HUES64 (cell line): ENCODE data around the gene NHSL2.
A peak's percentile ranks its signal among the peaks of the same experiment; 100 is the strongest.

Source experiments
- H3K27ac ChIP-seq: 2 replicates; pipeline ENCODE4 v1.7.0; 2013; ENCODE audit warnings: low read depth, low read length, inconsistent platforms
- H3K27me3 ChIP-seq: 2 replicates; pipeline ENCODE4 v1.6.1; 2013; ENCODE audit warnings: mild to moderate bottlenecking, low read length; ENCODE audit not compliant: insufficient read depth
- H3K36me3 ChIP-seq: 2 replicates; pipeline ENCODE4 v1.6.1; 2013; ENCODE audit warnings: mild to moderate bottlenecking, low read length; ENCODE audit not compliant: insufficient read depth
- H3K4me1 ChIP-seq: 2 replicates; pipeline ENCODE4 v1.6.1; 2013; ENCODE audit warnings: mild to moderate bottlenecking, low read length, moderate library complexity; ENCODE audit not compliant: insufficient read depth
- H3K4me3 ChIP-seq: 2 replicates; pipeline ENCODE4 v1.5.1; 2013; ENCODE audit warnings: mild to moderate bottlenecking, low read length, moderate library complexity
- H3K9ac ChIP-seq: 2 replicates; pipeline ENCODE4 v1.6.1; 2013; ENCODE audit warnings: mild to moderate bottlenecking, low read depth, low read length
- H3K9me3 ChIP-seq: 2 replicates; pipeline ENCODE4 v1.6.1; 2013; ENCODE audit warnings: low read depth, low read length; ENCODE audit not compliant: insufficient read depth
- WGBS: fragments of 150-250, 120-280 bp; methylation state at CpG from one replicate; pipeline ENCODE4 v1.1.7; 2013; ENCODE audit warnings: missing lambda C conversion rate; 5-methylcytosine and 5-hydroxymethylcytosine counted together

NHSL2 gene

DNA sequence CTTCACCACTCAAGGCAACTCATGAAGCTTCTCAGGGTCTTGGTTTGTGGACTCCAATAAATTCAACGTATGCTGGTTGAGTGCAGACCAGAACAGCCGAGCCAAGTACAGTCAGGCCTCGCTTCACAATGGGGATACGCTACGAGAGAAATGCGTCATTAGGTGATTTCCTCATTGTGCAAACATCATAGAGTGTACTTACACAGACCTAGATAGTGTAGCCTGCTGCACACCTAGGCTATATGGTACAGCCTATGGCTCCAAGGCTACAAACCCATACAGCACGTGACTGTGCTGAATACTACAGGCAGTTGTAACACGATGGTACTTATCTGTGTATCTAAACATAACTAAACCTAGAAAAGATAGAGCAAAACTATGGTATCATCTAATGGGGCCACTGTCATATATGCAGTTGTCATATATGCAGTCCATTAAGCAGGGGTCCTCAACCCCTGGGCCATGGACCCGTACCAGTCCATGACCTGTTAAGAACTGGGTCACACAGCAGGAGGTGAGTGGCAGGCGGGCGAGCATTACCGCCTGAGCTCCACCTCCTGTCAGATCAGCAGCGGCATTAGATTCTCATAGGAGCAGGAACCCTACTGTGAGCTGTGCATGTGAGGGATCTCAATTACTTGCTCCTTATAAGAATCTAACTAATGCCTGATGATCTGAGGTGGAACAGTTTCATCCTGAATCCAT, 189.6 kb downstream of the NHSL2 start:
- WGBS = 83% methylated on average over 12 of the region's 13 CpGs
- H3K4me1 ChIP-seq = peaks cover 9% of the 10 kb centered on the region; the same call in 1 of the 2 replicates
- no peak overlapping the region for H3K9ac ChIP-seq
- no peaks in the 10 kb centered on the region for H3K9me3 ChIP-seq
- H3K4me3 ChIP-seq = no peak overlapping the region
- no peak overlapping the region for H3K27ac ChIP-seq
- no peaks in the 10 kb centered on the region for H3K36me3 ChIP-seq
- no peaks in the 10 kb centered on the region for H3K27me3 ChIP-seq

DNA sequence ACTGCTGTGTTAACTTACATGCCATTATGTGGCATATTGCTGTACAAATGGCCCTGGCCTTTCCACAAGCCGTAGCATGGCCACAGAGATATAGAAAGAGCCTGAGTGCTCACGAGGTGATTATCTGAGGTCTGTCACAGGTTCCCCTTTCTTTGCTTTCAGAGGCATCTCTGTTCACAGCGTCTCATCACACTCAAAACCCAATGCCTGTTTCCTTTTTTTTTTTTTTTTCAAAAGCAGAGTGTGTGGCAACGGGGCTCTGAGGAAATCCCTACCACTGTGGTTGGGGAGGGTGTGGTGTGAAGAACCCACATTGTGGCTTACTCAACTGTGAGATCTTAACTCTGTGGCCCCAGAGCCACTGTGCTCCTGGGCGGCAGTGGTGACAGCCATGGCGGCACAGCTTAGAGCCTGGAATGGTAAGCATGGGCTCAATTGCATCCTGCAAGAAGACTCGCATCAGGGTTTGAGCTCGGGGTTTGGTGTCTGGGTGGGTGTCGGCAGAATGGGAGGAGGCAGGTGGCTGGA, 190.2 kb downstream of the NHSL2 start:
- Histone ChIP-seq H3K4me3 (no peak overlapping the region), H3K4me1 (peaks cover 9% of the 10 kb centered on the region; the same call in 1 of the 2 replicates), H3K9ac (no peak overlapping the region), H3K36me3 (no peaks in the 10 kb centered on the region), H3K9me3 (no peaks in the 10 kb centered on the region), H3K27ac (peak overlapping the region; percentile 75; the same call in 1 of the 2 replicates), H3K27me3 (no peaks in the 10 kb centered on the region)
- 85% methylated on average over 9 of the region's 9 CpGs for WGBS

DNA sequence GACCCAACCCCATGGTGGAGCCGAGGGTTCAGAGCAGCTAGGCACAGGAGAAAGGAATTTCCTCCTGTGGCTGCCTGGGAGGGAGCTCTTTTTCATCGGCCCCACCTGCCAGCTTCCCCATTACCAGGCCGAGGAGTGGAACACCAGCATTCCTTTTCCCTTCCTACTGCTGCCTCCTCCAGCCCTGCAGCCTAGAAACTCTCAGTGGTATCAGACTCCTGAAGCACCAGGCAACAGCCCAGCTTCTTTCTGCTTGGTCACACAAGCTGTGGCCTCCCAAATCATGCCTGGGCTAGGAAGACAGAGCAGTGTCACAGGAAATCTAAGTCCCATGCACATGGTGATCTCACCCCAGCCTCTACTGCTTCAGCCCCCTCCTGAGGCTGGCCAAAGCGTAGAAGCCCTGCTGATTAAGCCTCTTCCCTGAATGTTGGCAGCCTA, 191.0 kb downstream of the NHSL2 start:
- WGBS = 32% methylated on average over 4 of the region's 4 CpGs
- H3K9ac ChIP-seq = no peak overlapping the region
- H3K9me3 ChIP-seq = no peaks in the 10 kb centered on the region
- peak overlapping the region; percentile 75 for H3K27ac ChIP-seq
- peaks cover 9% of the 10 kb centered on the region; the same call in 1 of the 2 replicates for H3K4me1 ChIP-seq
- H3K4me3 ChIP-seq = no peak overlapping the region
- H3K36me3 ChIP-seq = no peaks in the 10 kb centered on the region
- no peaks in the 10 kb centered on the region for H3K27me3 ChIP-seq

DNA sequence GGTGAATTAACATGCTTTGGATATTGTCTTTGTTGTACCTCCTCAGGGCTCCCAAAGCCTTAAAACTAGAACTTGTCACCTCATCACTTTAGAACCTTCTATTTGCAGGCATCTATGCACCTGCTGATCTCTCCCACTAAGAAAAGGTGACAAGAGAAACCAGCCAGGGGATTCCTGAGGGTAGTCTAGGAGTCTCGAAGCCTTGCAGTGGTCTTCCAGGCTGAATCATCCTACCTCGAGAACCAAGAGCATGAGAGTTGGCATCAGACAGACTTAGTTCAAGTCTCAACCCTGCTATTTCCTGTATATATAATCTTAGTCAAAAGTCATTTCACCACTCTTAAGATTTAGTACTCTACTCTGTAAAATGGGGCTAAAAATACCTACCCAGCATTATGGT, 191.5 kb downstream of the NHSL2 start:
- WGBS = 90% methylated on average over 2 of the region's 2 CpGs
- Histone ChIP-seq H3K9ac (no peak overlapping the region), H3K4me3 (no peak overlapping the region), H3K4me1 (peaks cover 9% of the 10 kb centered on the region; the same call in 1 of the 2 replicates), H3K27ac (peak overlapping the region; percentile 75; the same call in 1 of the 2 replicates), H3K36me3 (no peaks in the 10 kb centered on the region), H3K27me3 (no peaks in the 10 kb centered on the region), H3K9me3 (no peaks in the 10 kb centered on the region)

DNA sequence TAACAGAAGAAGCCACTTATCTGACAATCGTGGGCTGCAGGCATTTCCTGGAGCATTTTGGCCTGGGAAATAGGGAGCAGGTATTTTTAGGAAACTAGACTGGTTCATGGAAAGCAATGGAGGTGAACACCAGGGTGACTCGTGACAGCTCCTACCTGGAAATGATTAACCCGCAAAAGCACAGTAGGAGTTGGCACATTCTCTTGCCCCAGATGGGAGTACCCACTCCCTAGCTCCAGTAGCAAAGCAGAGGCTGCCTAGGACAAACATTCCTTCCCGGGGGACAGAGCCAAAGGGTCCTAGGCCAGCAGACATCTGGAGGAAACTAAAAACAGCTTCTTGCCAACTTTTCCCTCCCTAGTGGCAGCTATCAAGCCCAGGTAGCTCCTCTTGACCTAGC, 192.1 kb downstream of the NHSL2 start:
- peaks cover 9% of the 10 kb centered on the region; the same call in 1 of the 2 replicates for H3K4me1 ChIP-seq
- H3K9ac ChIP-seq = no peak overlapping the region
- 89% methylated on average over 4 of the region's 4 CpGs for WGBS
- no peaks in the 10 kb centered on the region for H3K9me3 ChIP-seq
- no peaks in the 10 kb centered on the region for H3K27me3 ChIP-seq
- no peak overlapping the region for H3K27ac ChIP-seq
- no peaks in the 10 kb centered on the region for H3K36me3 ChIP-seq
- no peak overlapping the region for H3K4me3 ChIP-seq

DNA sequence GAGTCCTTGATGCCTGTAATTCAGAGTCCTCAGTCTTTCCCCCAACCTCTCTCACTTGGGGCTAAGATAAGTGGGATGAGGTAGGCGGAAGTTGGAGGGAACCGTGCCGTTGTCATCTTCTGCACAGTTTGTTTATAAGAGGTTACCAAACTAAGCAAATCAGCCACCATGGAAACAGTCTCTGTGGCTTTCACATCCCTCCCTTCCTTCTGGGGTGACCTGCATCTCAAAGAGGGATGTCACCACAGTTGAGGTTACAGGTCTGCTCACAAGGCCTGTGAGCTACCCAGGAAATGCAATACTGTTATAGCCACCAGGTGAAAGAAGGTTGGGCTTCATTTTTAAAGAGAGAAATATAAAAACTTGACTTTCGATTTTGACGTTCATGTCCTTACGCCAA, 194.8 kb downstream of the NHSL2 start:
- no peaks in the 10 kb centered on the region for H3K36me3 ChIP-seq
- H3K4me3 ChIP-seq = no peak overlapping the region
- H3K9ac ChIP-seq = no peak overlapping the region
- H3K27ac ChIP-seq = no peak overlapping the region
- H3K9me3 ChIP-seq = no peaks in the 10 kb centered on the region
- H3K27me3 ChIP-seq = no peaks in the 10 kb centered on the region
- 97% methylated on average over 3 of the region's 6 CpGs for WGBS
- peaks cover 3% of the 10 kb centered on the region; the same call in 1 of the 2 replicates for H3K4me1 ChIP-seq

DNA sequence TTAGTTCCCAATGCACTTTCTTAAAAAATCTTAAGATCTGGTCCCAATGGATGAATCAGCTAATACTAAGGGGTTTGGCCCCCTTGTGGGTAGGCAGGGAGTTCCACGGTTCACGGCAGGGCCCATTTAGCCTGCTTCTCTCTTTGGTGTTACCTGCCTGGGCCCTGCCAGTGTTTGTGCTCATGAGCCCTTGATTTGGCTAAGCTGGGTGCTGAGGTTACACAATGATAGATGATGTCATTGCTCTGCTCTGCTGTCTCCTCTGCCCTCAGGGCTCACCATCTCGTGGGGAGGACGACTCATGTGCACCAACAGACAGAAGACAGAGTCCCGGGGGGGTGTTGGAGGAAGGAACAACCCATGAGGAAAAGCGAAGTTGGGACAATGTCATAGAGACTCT, 196.7 kb downstream of the NHSL2 start:
- Histone ChIP-seq H3K4me1 (no peaks in the 10 kb centered on the region), H3K9me3 (no peaks in the 10 kb centered on the region), H3K9ac (no peak overlapping the region), H3K27me3 (no peaks in the 10 kb centered on the region), H3K4me3 (no peak overlapping the region), H3K27ac (no peak overlapping the region), H3K36me3 (no peaks in the 10 kb centered on the region)
- 84% methylated on average over 6 of the region's 6 CpGs for WGBS

DNA sequence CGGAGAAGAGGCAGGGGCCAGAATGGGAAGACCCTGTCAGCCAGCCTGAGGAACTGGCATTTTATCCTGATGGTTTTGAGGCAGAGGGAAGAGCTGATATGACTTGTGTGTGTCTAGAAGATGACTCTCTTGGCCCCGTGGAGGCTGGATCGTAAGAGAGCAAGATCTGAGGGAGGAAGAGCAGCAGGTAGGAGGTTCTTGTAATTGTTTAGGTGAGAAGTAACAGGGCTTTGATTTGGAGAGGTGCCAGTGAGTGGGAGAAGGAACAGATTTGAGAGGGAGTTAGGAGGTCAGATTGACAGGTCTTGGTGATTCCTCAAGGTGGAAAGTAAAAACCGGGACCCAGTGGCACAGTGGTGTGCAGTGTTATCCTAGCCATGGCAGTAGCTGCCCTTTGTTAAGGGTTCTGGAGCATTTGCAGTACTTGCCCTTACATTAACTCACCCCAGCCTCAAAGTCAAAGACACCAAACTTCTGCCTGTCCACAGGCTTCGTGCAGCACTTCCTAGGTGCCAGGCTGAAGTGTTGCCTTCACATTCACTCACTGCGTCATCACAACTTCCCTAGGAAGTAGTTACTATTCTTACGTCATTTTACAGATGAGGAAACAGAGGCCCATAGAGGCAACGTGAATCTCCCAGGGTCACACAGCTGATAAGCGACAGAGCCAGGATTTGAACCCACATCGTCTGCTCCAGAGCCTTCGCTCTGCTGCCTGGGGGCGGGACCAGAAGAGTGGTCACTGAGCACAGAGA, 197.4 kb downstream of the NHSL2 start:
- 96% methylated on average over 12 of the region's 12 CpGs for WGBS
- no peaks in the 10 kb centered on the region for H3K9me3 ChIP-seq

DNA sequence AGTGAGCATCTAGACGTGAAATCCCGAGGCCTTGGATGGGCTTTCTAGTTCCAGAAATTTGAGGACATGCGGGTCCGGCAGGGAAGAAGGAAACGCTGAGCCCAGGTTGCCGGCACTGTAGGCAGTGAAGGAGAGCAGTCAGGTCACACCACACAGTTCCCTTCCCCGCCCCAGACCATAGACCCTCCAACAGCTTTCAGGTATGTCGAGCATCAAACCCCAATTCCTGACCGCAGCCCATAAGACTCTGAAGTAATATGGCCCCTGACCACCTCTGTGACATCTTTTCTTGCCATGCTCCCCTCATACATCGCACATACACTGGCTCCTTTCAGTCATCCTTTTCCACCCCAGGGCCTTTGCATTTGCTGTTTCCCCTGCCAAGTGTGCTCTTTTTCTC, 198.0 kb downstream of the NHSL2 start:
- no peaks in the 10 kb centered on the region for H3K36me3 ChIP-seq
- no peaks in the 10 kb centered on the region for H3K4me1 ChIP-seq
- H3K9ac ChIP-seq = no peak overlapping the region
- no peak overlapping the region for H3K4me3 ChIP-seq
- no peak overlapping the region for H3K27ac ChIP-seq
- no peaks in the 10 kb centered on the region for H3K27me3 ChIP-seq
- WGBS = 94% methylated on average over 10 of the region's 10 CpGs
- no peaks in the 10 kb centered on the region for H3K9me3 ChIP-seq

More for the DNA sequence above, 197.4 kb downstream of the NHSL2 start:
- H3K27me3 ChIP-seq = no peaks in the 10 kb centered on the region
- H3K27ac ChIP-seq = no peak overlapping the region
- H3K4me3 ChIP-seq = no peak overlapping the region
- H3K36me3 ChIP-seq = no peaks in the 10 kb centered on the region
- no peak overlapping the region for H3K9ac ChIP-seq
- no peaks in the 10 kb centered on the region for H3K4me1 ChIP-seq

DNA sequence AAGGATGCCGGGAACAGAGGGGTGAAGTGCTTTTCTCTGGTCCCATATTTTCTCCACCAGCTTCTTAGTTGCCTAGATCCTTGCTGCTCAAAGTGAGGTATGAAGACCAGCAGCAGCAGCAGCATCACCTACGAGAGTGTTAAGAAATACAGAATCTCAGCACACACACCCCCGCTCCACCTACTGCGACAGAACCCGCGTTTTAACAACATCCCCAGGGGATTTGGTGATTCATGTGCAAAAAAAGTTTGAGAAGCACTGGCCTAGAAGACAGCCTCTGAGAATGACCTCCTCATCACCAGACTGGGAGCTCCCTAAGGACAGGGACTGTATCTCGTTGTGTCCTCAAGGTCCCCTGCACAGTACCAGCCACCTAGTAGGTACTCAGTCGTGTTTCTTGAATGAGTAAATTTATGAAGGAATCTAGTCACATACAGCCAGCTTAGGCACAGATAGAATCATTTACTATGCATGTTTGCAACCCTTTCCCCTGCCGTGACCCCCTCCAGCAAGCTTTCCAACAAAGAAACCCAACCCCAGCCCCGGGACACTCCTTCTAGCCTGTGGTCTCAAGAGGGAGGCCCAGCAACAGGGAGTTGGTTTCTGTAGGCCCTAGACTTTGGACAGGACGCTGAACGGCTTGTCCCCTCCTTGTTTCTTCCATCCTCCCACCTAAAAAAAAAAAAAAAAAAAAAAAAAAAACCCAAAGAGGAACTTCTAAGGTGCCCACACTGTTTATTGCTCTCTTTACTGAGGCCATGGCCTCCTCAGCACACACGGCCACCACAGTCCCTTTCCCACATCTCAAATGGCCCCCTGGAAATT, 199.6 kb downstream of the NHSL2 start:
- 61% methylated on average over 13 of the region's 13 CpGs for WGBS
- Histone ChIP-seq H3K27me3 (no peaks in the 10 kb centered on the region), H3K9me3 (no peaks in the 10 kb centered on the region), H3K4me1 (peaks cover 8% of the 10 kb centered on the region; the same call in 1 of the 2 replicates), H3K36me3 (no peaks in the 10 kb centered on the region), H3K9ac (no peak overlapping the region), H3K4me3 (no peak overlapping the region), H3K27ac (no peak overlapping the region)
